Epithelial cell of proximal tubule (primary cell): ENCODE data around the gene NFKB2. TPM values are rescaled to one million over a fixed set of nuclear protein-coding genes. Genes with fewer than 3 reads are reported as not detected.

ENCODE experiments used
- DNase-seq: peaks from one replicate; pipeline ENCODE4 v3.0.0-alpha.2; 2011; ENCODE audit warnings: low read depth
- H3K4me3 ChIP-seq: 2 replicates; pipeline ENCODE4 v1.5.1; 2011; ENCODE audit warnings: low read depth, mild to moderate bottlenecking, low read length
- CTCF ChIP-seq: conservative IDR thresholded peaks from 2 replicates; pipeline ENCODE4 v1.5.1; 2012; ENCODE audit warnings: low read depth, mild to moderate bottlenecking, low read length
- total RNA-seq: library from RNA; depleted of rRNA; stranded (reverse); fragments of >200 nt; gene quantifications from 2 replicates; pipeline ENCODE4 v1.2.3, GENCODE V29; 2015

NFKB2 gene
- total RNA-seq, 1 donor from 2014 or later: 84.9 TPM

GRCh38 chr10:102432162-102432950 is 36.9 kb downstream of the NFKB2 start, which contains the start of gene CUEDC2:
Gene CUEDC2 (minus strand): TSS chr10:102432574. CDS start chr10:102425188, 7,386 bp downstream.
- TF ChIP-seq CTCF: no peak
- peak within 1 kb of the TSS; percentile 95 for H3K4me3 ChIP-seq
- DNase-seq: peak; percentile 69

GRCh38 chr10:102433619-102434046 is 38.1 kb downstream of the NFKB2 start:
- H3K4me3 ChIP-seq: no peak overlapping the region
- DNase-seq: no peak
- no peak for TF ChIP-seq CTCF

GRCh38 chr10:102434394-102435132 is 39.1 kb downstream of the NFKB2 start:
- H3K4me3 ChIP-seq: peak overlapping the region; percentile 64
- no peak for TF ChIP-seq CTCF
- no peak for DNase-seq

GRCh38 chr10:102435133-102435497 is 39.6 kb downstream of the NFKB2 start:
- peak overlapping the region; percentile 64 for H3K4me3 ChIP-seq
- TF ChIP-seq CTCF: no peak
- no peak for DNase-seq

- no peak for TF ChIP-seq CTCF
- no peak for DNase-seq
- peak overlapping the region; percentile 64 for H3K4me3 ChIP-seq
Observed at GRCh38 chr10:102435529-102436233, 40.2 kb downstream of the NFKB2 start.

- H3K4me3 ChIP-seq: peak overlapping the region; percentile 64
- no peak for TF ChIP-seq CTCF
- DNase-seq: no peak
Observed at GRCh38 chr10:102436312-102436711, 40.8 kb downstream of the NFKB2 start.
